Aorta (tissue), 5 donors: ENCODE results near the gene NCOA1. TPM values are rescaled to one million over a fixed set of nuclear protein-coding genes. Genes with fewer than 3 reads are reported as not detected.

ENCODE experiments used
- ATAC-seq: fragments of 200-7000 bp; cut with Tn5 transposase; one replicate; pipeline ENCODE4 v1.9.1; 2022; ENCODE audit warnings: moderate library complexity; ENCODE audit not compliant: low FRiP score
- DNase-seq, 2 donors: peaks; one replicate each; pipeline ENCODE4 v3.0.0-alpha.2; 2020
- H3K27ac ChIP-seq, 2 donors: one replicate each; pipeline ENCODE4 v1.5.1; 2013; ENCODE audit warnings: low read length in 2 of 2, mild to moderate bottlenecking in 2 of 2, moderate library complexity in 2 of 2, control low read depth in 1 of 2, inconsistent platforms in 1 of 2, low read depth in 1 of 2
- H3K27me3 ChIP-seq, 2 donors: one replicate each; pipeline ENCODE4 v1.6.1; 2013; ENCODE audit warnings: control low read depth in 1 of 2, low read length in 1 of 2, mild to moderate bottlenecking in 1 of 2, moderate library complexity in 1 of 2; ENCODE audit not compliant: insufficient read depth in 2 of 2, control insufficient read depth in 1 of 2
- H3K36me3 ChIP-seq, 2 donors: one replicate each; pipeline ENCODE4 v1.6.1; 2013; ENCODE audit warnings: control low read depth in 1 of 2, low read length in 1 of 2, mild to moderate bottlenecking in 1 of 2; ENCODE audit not compliant: insufficient read depth in 2 of 2, control insufficient read depth in 1 of 2
- H3K4me1 ChIP-seq, 2 donors: one replicate each; pipeline ENCODE4 v1.6.1; 2013; ENCODE audit warnings: low read length in 2 of 2, control low read depth in 1 of 2, mild to moderate bottlenecking in 1 of 2, moderate library complexity in 1 of 2; ENCODE audit not compliant: insufficient read depth in 2 of 2, control insufficient read depth in 1 of 2
- H3K4me3 ChIP-seq, 2 donors: one replicate each; pipeline ENCODE4 v1.5.1; 2013; ENCODE audit warnings: low read length in 2 of 2, control low read depth in 1 of 2, mild to moderate bottlenecking in 1 of 2
- H3K9me3 ChIP-seq: one replicate; pipeline ENCODE4 v1.6.1; 2013; ENCODE audit warnings: mild to moderate bottlenecking, low read length; ENCODE audit not compliant: control insufficient read depth
- WGBS, 2 donors: extraction: QIAGEN DNeasy Blood & Tissue Kit; methylation state at CpG; one replicate each; pipeline ENCODE4 v1.1.7; 2013; 5-methylcytosine and 5-hydroxymethylcytosine counted together
- intact Hi-C, 2 donors: fragments of 100-400 bp; cut with DNase I; formaldehyde crosslinking; loops; one replicate each; pipeline versions ENCODE4 v1.14.2 to v1.15.0; 2022
- polyA plus RNA-seq, 2 donors: library from polyadenylated mRNA; stranded (reverse); fragments of 200-250 nt; gene quantifications; one replicate each; pipeline ENCODE4 v1.2.3, GENCODE V29; 2013
- total RNA-seq, 2 donors: library from RNA; stranded (reverse); fragmentation: NEBNext Ultra II Directional; extraction: Animal tissue kit (Norgen Biotek cat#: 25700); gene quantifications; one replicate each; pipeline ENCODE4 v1.2.1, GENCODE V29; 2021
- donor health status: healthy with polysubstance abuse.
- donor health status: Bipolar disorder and iron deficiency.
- donor health status: DM: no; HTN: no; CAD: no.
- donor health status: DM: no; HTN: no; CAD: no.
- donor health status: DM: yes; HTN: yes; CAD: no.

The NCOA1 gene
- total and polyA plus RNA-seq, 4 donors = 6.5 to 68.1 (median 26.7) TPM

DNA sequence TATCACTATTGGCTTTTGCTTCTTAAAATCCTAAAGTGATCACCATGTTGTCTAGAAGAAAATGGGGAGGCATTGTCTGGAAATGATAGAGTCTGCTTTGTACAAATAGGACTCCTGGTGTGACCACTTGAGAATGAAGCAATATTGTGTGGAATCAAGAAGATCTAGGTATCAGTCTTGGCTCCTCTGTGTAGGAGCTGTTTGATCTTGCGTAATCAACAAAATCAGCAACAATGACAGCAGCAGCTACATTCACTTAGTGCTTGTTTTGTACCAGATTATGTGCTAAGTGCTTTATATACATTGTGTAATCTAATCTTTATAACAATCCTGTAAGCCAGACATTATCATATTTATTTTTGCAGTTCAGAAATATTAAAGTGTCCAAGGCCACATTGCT lies 17.8 kb downstream of the NCOA1 start:
- Histone ChIP-seq H3K9me3 (no peaks in the 10 kb centered on the region), H3K27ac (no peak overlapping the region), H3K4me1 (peaks cover 2 to 6% of the 10 kb centered on the region in 2 donors), H3K27me3 (no peaks in the 10 kb centered on the region), H3K36me3 (no peaks in the 10 kb centered on the region), H3K4me3 (no peak overlapping the region)
- WGBS, 2 donors = 99 to 100% methylated on average over 1 of the region's 1 CpG
- ATAC-seq (no peak), DNase-seq (no peak)
- intact Hi-C loops = no loop called here

DNA sequence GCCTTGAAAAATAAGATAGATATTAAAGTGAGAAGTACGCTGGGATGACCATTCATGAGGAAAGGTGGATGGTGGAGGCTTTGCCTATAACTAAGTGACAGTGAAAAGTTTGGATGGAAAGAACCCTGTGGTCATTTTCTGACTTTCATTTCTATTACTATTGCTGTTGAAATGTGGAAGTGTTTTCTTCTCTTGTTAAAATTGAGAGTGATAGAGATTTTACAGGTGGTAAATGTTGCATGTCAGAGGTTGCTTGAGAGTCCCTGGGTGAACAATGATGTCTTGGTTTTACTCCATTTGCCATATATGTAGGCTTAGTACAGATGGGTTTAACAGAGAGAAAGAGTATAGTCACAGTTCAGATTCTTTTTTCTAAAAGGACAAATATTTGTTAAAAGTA lies 18.4 kb downstream of the NCOA1 start:
- no peaks in the 10 kb centered on the region for H3K27me3 ChIP-seq
- intact Hi-C loops = no loop called here
- DNase-seq (no peak), ATAC-seq (no peak)
- no peak overlapping the region for H3K27ac ChIP-seq
- 94 to 95% methylated on average over 1 of the region's 1 CpG for WGBS, 2 donors
- H3K9me3 ChIP-seq = no peaks in the 10 kb centered on the region
- peaks cover 2 to 6% of the 10 kb centered on the region in 2 donors for H3K4me1 ChIP-seq
- H3K4me3 ChIP-seq = no peak overlapping the region
- no peaks in the 10 kb centered on the region for H3K36me3 ChIP-seq

DNA sequence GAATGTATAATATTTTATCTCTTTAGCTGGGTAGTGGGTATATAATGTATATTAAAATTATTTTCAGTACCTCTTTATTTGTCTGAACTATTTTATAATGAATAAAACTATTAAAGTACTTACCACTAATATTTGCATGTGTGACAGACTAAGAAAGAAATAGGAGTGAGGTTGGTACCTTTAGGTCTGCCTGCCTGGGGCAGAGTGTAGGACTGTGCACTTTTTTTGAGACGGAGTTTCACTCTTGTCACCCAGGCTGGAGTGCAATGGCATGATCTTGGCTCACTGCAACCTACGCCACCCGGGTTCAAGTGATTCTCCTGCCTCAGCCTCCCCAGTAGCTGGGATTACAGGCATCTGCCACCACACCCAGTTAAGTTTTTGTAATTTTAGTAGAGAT lies 18.8 kb downstream of the NCOA1 start:
- no peak overlapping the region for H3K27ac ChIP-seq
- ATAC-seq (no peak), DNase-seq (no peak)
- H3K36me3 ChIP-seq = no peaks in the 10 kb centered on the region
- H3K4me1 ChIP-seq = peaks cover 2 to 6% of the 10 kb centered on the region in 2 donors
- no peaks in the 10 kb centered on the region for H3K9me3 ChIP-seq
- H3K4me3 ChIP-seq = no peak overlapping the region
- WGBS, 2 donors = 97 to 100% methylated on average over 3 of the region's 3 CpGs
- intact Hi-C loops = no loop called here
- no peaks in the 10 kb centered on the region for H3K27me3 ChIP-seq

DNA sequence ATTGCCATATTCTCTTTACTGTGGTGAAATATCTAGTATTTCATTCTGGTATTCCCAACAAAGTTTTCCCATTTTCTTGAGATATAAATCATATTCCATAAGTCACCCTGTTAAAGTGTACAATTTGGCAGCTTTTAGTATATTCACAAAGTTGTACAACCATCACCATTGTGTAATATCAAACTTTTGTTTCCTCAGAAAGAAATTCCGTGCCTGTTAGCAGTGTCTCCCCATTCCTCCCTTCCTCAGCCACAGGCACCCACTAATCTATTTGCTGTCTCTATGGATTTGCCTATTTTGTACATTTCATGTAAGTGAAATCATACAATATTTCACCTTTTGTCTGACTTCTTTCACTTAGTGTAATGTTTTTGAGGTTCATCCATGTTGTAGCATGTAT lies 19.7 kb downstream of the NCOA1 start:
- DNase-seq (no peak), ATAC-seq (no peak)
- Histone ChIP-seq H3K27me3 (no peaks in the 10 kb centered on the region), H3K36me3 (no peaks in the 10 kb centered on the region), H3K4me1 (peaks cover 2 to 6% of the 10 kb centered on the region in 2 donors), H3K4me3 (no peak overlapping the region), H3K27ac (no peak overlapping the region), H3K9me3 (no peaks in the 10 kb centered on the region)
- 94 to 100% methylated on average over 1 of the region's 1 CpG for WGBS, 2 donors
- intact Hi-C loops = no loop called here

DNA sequence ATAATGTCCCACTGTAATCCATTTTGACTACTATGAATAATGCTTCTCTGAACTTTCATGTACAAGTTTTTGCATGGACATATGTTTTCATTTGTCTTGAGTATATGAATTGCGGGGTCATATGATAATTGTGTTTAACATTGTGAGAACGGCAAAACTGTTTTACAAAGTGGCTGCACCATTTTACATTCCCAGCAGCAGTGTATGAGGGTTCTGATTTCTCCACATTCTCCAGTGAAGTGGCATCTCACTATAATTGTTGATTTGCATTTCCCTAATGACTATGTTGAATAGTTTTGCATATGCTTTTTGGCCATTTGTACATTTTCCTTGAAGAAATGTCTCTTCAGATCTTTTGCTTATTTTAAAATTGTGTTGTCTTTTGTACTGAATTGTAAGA lies 20.1 kb downstream of the NCOA1 start:
- no peak overlapping the region for H3K27ac ChIP-seq
- H3K4me1 ChIP-seq = peaks cover 3 to 6% of the 10 kb centered on the region in 2 donors
- no peaks in the 10 kb centered on the region for H3K27me3 ChIP-seq
- H3K36me3 ChIP-seq = no peaks in the 10 kb centered on the region
- 82 to 84% methylated on average over 2 of the region's 2 CpGs for WGBS, 2 donors
- no peaks in the 10 kb centered on the region for H3K9me3 ChIP-seq
- intact Hi-C loops = no loop called here
- no peak overlapping the region for H3K4me3 ChIP-seq
- no peak for ATAC-seq
- no peak for DNase-seq

DNA sequence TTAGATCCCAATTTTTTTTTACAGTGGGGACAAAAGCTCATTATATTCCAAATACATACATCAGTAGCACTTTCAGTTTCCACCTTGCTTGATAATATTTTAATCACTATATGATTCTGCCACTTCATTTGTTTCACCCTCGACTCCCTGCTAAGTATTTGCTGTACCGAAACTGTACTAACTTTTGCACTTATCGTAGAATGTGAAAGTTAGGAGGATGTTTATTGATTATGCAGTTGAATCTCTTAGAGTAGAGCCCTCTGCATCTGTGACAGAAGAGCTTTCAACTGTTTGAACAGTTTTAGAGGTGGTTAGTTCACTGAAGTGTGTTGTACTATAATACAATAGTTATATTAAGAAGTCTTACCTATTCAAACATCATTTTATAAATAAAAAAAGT lies 20.8 kb downstream of the NCOA1 start:
- H3K27me3 ChIP-seq = no peaks in the 10 kb centered on the region
- no peak for DNase-seq
- H3K9me3 ChIP-seq = no peaks in the 10 kb centered on the region
- H3K36me3 ChIP-seq = no peaks in the 10 kb centered on the region
- 81 to 86% methylated on average over 3 of the region's 3 CpGs for WGBS, 2 donors
- intact Hi-C loops = no loop called here
- H3K4me1 ChIP-seq = peaks cover 3 to 6% of the 10 kb centered on the region in 2 donors
- no peak overlapping the region for H3K27ac ChIP-seq
- H3K4me3 ChIP-seq = no peak overlapping the region
- ATAC-seq = no peak

DNA sequence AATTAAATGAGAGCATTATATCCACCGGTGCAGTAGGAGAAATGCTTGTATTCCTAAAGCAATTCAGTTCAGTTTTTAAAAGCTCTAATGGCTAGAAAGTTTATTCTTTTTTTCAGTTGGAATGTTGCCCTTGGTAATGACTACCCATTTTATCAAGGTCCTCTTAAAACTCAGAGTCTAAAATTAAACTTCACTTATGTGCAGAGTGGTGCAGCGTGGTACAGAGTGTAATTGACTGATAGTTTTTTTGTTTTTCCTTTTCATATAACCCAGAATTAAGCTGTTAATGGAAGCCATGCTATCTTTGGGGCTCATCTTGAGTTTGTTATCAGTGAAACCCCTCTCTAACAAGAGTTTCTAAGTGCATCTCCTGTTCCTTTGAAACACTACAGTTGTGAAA lies 21.4 kb downstream of the NCOA1 start:
- Histone ChIP-seq H3K27me3 (no peaks in the 10 kb centered on the region), H3K36me3 (no peaks in the 10 kb centered on the region), H3K4me3 (no peak overlapping the region), H3K4me1 (peaks cover 3 to 6% of the 10 kb centered on the region in 2 donors), H3K27ac (no peak overlapping the region), H3K9me3 (no peaks in the 10 kb centered on the region)
- WGBS, 2 donors = 4 to 6% methylated on average over 2 of the region's 2 CpGs
- ATAC-seq (no peak), DNase-seq (no peak)
- intact Hi-C loops = no loop called here

DNA sequence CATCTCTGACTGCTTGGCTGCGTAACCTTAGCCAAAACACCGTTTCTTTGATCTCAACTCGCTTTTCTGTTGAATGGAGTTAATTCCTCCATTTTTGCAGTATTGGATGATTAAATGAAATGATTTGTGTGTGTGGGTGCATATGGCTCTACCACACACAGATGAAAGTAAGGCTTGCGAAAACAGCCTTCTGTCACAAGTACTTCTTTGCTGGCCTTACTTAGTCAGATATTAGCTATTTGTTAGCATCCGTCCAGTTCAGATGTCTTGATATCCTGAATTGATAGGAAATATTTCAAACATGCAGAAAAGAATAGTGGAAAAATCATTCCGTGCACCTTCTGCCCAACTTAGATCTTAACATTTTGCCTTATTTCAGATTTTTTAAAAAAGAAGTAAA lies 21.8 kb downstream of the NCOA1 start:
- Histone ChIP-seq H3K4me1 (peaks cover 3 to 6% of the 10 kb centered on the region in 2 donors), H3K4me3 (no peak overlapping the region), H3K27ac (no peak overlapping the region), H3K27me3 (no peaks in the 10 kb centered on the region), H3K36me3 (no peaks in the 10 kb centered on the region), H3K9me3 (no peaks in the 10 kb centered on the region)
- WGBS, 2 donors = 68 to 74% methylated on average over 6 of the region's 6 CpGs
- intact Hi-C loops = no loop called here
- DNase-seq (no peak), ATAC-seq (no peak)

DNA sequence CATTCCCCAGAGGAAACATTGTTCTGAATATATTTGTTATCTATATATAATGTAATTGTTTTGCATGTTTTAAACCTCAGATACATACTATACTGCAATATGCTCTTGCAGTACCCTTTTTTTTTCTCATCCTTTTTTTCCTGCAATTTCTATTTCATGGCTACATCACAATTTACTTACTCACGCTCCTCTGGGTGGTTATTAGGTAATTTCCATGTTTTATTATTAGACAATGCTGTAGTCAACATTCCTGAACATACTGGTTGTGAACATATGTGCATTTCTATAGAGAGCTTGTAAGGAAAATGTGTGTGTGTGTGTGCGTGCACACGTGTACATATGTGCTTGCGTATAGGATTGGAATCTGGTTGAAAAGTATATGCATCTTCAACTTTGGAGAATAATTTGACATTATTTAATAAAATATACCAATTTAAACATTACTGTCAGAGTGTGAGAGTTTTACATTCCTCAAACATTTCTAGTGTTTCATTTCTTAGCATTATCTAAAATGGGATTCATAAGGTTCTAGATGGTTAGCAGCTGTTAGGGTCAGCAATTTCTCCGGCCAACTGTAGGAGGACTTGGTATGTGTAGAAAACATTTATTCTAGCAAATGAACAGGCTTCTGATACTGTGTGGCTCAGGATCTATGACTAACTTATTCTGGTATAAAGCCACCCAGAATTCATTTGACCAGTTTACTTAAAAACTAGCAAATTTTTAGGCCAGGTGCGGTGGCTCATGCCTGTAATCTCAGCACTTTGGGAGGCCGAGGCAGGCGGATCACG lies 22.4 kb downstream of the NCOA1 start:
- no peaks in the 10 kb centered on the region for H3K36me3 ChIP-seq
- no peak overlapping the region for H3K4me3 ChIP-seq
- H3K27me3 ChIP-seq = no peaks in the 10 kb centered on the region
- DNase-seq (no peak), ATAC-seq (no peak)
- WGBS, 2 donors = 90 to 91% methylated on average over 9 of the region's 9 CpGs
- intact Hi-C loops = no loop called here
- H3K27ac ChIP-seq = no peak overlapping the region
- peaks cover 3 to 6% of the 10 kb centered on the region in 2 donors for H3K4me1 ChIP-seq
- no peaks in the 10 kb centered on the region for H3K9me3 ChIP-seq
